GM12873 (cell line): Measurements from ENCODE around the gene CDC42SE2.

ENCODE experiments used
- TF ChIP-seq, protein P1 (sequence below): IDR thresholded peaks from 2 replicates; pipeline ENCODE4 v1.5.1; 2012; ENCODE audit warnings: low read depth, mild to moderate bottlenecking, moderate library complexity, low read length, control low read depth; ENCODE audit not compliant: insufficient read depth; ENCODE audit errors: missing control alignments

Gene CDC42SE2

DNA sequence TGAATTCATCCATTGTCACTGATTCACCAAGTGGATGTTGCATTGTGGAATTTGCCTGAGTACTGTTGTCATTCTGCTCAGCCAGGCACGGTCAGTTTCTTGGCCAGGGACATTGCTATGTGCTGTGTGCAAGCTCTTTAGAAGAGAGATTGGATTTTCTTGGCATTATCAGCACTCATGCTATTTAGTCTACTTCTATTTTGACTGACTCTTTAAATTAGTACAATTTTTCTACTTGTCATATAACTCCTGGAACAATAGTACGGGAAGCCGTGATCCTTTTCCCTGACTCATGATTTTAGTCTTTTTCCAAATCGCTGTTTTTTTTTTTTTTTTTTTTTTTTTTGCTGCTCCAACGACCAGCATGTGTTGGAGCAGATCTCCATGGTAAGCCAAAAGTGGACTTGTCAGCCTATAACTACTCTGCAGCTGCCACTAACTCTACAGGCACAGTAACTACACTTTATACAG lies 129.7 kb downstream of the CDC42SE2 start:
- TF ChIP-seq, protein P1, sequence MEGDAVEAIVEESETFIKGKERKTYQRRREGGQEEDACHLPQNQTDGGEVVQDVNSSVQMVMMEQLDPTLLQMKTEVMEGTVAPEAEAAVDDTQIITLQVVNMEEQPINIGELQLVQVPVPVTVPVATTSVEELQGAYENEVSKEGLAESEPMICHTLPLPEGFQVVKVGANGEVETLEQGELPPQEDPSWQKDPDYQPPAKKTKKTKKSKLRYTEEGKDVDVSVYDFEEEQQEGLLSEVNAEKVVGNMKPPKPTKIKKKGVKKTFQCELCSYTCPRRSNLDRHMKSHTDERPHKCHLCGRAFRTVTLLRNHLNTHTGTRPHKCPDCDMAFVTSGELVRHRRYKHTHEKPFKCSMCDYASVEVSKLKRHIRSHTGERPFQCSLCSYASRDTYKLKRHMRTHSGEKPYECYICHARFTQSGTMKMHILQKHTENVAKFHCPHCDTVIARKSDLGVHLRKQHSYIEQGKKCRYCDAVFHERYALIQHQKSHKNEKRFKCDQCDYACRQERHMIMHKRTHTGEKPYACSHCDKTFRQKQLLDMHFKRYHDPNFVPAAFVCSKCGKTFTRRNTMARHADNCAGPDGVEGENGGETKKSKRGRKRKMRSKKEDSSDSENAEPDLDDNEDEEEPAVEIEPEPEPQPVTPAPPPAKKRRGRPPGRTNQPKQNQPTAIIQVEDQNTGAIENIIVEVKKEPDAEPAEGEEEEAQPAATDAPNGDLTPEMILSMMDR = no peak

DNA sequence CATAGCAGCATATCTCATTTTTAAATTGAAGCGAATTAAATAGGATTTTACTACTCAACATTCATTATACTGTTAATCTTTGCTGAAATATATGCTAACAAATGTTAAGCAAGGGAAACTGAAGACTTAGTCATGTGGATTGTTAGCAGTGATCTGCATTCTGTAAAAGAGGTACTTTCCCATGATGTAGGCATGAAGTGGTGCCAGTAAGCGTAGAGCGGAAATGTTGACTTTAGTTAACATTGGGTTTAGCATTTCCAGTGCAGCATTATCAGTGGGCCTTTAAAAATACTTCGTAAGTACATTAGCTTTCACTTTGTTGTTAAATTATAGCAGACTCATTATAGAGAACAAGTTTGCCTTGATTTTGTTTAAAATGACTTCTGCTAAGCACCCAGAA lies 130.3 kb downstream of the CDC42SE2 start:
- TF ChIP-seq, protein P1 = no peak

DNA sequence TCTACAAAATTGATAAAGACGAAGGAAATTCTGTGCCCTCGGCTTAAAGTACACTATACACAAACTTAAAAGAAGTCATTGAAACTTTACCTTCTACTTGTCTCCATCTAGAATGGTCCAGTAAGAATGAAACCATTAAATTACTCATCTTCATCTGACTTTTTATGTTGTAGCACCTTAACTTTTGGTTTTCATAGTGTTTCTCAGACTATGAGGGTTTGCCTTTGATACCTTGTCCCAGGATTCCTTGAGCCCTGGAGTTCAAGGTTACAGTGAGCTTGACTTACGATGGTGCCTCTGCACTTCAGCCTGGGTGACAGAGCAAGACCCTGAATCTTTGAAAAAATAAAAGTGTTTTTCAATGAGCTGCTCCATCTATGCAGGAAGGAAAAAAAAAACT lies 132.2 kb downstream of the CDC42SE2 start:
- TF ChIP-seq, protein P1 = no peak

DNA sequence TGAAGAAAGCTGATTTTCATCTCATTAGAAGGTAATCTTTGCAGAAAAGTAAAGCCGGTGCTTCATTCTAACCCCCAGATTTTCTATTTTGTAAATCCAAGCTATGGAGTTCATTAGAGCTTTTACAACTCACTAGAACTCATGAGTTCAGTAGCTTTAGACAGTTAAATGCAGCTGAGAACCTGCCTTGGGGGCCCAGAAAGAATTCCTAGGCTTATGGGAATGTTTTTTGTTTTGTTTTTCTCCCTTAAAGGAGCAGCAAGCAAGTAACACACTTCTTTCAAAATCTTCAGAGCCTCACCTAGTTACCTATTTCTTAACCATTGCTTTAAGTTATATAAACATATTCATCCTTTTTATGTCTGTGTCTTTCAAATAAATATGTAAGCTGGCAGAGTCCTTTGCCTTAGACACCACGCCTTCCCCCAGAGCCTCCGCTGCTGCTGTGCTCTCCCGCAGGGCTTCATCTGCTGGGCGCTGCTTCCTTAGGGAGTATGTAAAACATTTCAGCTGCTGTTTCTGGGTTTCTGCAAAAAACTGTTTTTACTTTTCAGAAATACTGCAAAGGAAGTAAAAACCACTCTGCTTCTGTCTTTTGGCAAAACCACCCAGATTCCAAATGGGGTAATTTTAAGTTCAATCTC lies 132.9 kb downstream of the CDC42SE2 start:
- TF ChIP-seq, protein P1 = no peak

DNA sequence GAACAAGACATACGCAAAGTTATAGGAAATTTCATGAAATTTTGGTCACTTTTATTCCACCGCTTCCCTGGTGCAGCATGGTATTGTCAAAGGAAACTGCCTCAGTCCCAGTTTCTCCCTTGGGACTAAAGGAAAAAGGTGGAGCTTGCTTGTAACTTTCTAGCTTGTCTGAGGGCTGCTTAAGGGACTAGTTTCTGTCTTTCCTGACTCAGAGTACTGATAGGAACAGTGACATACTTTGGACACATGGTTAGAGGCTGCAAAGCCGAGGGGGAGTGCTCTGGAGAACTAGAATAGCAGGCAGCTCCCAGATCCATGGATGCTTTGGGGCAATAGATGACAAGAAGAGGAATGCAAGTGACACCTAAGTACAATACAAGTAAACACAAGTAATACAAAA lies 136.7 kb downstream of the CDC42SE2 start:
- TF ChIP-seq, protein P1 = no peak

DNA sequence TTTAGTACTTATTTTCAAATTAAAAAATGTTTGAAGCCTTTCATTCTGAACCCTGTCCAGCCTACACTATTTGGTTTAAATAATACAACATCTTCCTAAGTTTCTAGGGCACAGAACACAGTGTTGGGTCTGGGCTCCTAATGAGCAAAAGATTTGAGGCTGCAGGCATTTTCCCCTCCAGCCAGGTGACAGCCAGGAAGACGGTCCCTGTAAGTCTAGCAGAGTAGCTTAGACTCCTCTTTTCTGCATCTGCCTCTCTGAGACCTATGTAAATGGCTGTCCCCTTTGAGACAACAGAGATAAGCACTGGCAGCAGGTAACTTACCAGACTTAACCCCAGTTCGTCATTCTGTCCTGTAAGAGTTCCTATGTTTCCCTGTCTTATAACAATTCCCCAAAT lies 141.8 kb downstream of the CDC42SE2 start:
- TF ChIP-seq, protein P1 = no peak

DNA sequence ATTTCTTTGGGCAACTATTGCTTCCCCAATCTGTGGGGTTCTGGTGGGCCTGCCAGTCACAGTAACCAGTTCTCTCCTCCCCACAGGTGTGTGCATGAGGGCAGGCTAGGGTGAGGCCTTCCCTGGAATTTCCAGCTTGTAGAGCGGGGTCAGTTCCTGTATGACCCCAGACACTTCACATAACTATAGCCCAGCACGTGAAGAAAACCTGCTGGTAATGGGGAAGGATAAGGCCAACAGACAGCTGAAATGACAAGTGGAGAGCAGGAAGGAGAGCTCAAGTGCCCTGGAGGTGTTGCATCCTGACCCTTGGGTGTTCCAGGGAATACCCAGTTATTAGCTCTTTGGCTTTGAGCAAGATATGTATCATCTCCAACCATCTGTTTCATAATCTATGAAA lies 142.2 kb downstream of the CDC42SE2 start:
- TF ChIP-seq, protein P1 = no peak
